COR-L47 (cell line): ENCODE results near the gene PMF1.

Experiments
- DNase-seq: peaks from one replicate; lab custom pipeline; 2025; lab: John Stamatoyannopoulos, UW

The PMF1 gene

DNA sequence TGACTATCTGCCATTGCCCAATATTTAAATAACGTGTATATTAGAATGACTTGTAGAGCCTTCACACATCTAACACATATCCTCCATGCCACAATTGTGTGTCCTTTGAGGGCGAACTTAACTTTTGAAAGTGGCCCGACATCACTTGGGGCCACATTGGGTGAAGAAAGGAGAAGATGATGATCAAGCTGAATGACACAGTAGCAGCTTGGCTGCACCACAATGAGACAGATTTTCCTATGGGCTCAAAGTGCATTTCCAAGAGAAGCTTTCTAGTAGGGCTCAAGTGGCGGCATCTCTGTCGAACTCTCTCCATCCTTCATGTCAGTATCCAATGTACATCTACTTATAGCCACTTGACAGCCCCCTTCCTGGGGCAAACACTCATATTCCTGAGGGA, 25.4 kb downstream of the PMF1 start:
- no peak for DNase-seq

DNA sequence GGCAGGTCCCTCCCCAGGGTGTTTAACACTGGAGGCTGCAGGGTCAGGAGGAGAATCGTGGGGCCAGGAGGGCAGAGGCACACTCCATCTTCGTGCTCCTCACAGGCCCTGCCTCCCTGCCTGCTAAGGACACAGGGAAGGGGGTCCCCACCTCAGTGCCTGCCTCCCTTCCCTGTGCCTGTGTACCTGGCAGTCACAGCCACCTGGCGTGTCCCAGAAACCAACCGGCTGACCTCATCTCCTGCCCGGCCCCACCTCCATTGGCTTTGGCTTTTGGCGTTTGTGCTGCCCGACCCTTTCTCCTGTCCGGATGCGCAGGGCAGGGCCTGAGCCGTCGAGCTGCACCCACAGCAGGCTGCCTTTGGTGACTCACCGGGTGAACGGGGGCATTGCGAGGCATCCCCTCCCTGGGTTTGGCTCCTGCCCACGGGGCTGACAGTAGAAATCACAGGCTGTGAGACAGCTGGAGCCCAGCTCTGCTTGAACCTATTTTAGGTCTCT, 28.6 kb downstream of the PMF1 start:
- DNase-seq = no peak

DNA sequence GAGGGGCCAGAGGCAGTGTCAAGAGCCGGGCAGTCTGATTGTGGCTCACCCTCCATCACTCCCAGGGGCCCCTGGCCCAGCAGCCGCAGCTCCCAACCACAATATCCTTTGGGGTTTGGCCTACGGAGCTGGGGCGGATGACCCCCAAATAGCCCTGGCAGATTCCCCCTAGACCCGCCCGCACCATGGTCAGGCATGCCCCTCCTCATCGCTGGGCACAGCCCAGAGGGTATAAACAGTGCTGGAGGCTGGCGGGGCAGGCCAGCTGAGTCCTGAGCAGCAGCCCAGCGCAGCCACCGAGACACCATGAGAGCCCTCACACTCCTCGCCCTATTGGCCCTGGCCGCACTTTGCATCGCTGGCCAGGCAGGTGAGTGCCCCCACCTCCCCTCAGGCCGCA, 29.1 kb downstream of the PMF1 start, which contains the start of gene BGLAP:
Gene BGLAP, plus strand, starts transcription at position 259 of the 400 bp plus-strand sequence. Its CDS starts 48 bp downstream, at position 307.
- DNase-seq = no peak

DNA sequence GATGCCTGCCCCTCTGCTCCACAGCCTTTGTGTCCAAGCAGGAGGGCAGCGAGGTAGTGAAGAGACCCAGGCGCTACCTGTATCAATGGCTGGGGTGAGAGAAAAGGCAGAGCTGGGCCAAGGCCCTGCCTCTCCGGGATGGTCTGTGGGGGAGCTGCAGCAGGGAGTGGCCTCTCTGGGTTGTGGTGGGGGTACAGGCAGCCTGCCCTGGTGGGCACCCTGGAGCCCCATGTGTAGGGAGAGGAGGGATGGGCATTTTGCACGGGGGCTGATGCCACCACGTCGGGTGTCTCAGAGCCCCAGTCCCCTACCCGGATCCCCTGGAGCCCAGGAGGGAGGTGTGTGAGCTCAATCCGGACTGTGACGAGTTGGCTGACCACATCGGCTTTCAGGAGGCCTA, 29.9 kb downstream of the PMF1 start:
- DNase-seq = no peak

DNA sequence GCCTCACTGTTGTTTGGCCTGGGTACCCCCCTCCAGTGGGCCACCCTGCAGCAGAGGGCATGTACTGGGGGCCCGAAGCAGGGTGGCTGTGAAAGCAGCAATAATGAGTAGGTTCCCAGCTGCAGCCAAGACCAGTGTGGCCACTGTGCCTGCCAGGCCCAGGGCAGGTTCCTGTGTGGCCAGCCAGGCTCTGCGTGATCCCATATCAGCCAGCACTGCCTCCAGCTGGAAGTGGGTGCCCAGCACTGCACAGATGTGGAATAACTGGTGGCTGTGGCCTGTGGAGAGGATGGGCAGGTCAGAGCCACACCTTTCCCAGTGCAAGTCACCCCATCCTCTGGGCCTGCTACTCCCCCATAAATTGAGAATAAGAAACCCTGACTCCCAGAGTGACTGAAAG, 31.3 kb downstream of the PMF1 start:
- no peak for DNase-seq

DNA sequence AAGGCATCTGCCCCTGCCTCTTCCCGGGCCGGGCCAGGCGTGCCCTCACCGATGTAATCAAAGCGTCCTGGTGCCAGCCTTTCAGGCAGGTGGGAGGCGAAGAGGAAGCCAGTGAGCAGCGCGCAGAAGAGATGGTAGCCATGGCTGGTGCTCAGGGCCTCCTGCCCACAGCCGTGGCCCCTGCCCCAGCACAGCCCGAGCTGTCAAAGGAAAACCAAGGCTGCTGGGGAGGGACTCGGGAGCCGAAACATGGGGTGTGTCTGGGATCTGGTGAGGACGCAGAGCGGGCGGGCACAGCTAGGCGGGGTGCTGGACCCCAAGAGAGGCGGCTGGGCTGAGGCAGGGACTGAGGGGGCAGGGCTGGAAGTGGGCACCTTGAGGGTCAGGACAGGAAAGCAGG, 31.9 kb downstream of the PMF1 start:
- DNase-seq = no peak

DNA sequence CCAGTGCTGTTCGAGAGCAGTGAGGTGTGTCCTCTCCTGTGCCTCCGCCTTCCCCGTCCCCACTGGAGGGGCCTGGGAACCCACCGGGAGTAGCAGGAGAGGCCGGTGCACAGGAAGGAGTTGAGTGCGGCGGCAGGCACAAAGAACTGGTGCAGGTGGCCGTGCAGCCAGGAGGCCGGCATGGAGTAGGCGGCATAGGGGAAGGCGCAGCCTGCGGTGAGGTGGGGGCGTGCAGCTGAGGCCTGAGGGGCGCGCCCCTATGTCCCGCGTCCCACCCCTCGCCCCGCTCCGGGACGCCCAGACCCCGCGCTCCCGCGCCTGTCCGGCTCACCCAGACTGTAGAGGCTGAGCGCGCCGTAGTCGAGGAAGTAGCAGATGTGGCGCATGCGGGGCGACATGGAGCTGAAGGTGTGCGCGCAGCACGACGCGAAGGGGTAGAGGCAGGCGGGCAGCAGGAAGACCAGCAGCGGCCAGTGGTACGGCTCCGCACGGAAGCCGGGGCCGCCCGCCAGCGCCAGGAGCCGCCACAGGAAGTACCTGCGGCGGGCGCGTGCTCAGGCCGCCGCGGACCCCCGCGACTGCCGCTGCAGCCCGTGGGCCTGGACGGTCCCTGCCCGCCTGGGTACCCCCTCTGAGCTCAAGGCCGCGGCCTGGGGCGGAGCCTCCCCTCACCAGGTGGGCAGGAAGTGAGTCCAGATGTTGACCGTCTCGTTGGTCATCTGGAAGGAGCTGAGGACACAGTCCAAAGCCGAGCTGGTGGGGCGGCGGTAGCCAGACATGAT, 32.8 kb downstream of the PMF1 start:
- DNase-seq = peak; percentile 40

DNA sequence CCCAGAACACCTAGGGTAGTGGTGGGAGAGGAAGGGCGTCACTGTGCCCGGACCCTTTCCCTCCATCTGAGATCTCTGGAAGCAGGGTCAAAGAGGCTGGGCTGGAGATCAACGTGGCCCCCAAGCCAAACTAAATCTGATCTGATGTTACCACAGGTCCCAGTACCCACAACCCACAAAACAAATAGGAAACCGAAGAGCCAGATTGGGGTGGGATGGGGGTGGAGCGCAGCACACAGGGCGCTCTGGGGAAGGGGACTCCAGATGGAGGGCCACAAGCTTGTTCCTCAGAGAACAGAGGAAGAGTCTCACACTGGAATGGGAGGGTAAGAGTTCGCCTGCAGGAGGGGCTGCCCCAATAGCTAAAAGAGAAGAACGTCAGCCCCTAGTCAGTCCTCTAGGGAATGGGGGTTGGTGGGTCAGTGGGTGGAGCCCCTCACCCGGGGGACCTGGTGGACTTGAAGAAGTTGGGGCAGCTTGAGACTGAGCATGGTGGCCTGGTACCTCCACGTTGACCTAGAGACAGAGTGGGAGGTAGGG, 33.5 kb downstream of the PMF1 start:
- DNase-seq = no peak

DNA sequence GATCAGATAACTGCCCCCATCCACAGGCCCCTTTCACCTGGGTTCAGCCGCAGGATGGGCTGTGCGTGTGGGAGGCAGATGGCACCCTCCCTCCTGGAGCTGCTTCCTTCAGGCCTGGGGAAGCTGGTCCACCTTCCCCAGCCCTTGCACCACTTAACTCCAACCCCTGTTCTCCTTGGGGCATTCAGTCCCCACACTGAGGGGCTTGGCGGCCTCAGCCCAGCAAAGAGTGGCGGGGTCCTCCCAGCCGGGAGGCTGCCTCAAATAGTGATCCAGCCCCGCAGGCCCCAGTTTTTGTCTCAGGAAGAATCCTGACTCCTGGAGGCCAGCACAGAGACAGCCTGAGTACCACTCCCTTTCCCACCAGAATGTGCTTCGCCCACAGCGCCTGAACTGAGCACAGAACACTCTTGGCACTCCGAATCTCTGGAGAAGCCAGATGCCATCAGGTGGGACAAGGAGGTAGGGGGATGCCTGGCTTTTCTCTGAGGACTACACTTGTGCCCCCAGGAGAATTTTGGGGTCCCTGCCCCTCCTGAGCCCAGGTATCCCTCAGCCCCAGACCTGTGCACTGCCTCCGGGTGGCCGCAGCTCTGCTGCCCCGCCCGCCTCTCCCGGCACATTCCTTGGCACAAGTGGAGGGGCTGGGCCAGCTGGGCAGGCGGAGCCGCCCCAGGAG, 34.1 kb downstream of the PMF1 start:
- DNase-seq = no peak

DNA sequence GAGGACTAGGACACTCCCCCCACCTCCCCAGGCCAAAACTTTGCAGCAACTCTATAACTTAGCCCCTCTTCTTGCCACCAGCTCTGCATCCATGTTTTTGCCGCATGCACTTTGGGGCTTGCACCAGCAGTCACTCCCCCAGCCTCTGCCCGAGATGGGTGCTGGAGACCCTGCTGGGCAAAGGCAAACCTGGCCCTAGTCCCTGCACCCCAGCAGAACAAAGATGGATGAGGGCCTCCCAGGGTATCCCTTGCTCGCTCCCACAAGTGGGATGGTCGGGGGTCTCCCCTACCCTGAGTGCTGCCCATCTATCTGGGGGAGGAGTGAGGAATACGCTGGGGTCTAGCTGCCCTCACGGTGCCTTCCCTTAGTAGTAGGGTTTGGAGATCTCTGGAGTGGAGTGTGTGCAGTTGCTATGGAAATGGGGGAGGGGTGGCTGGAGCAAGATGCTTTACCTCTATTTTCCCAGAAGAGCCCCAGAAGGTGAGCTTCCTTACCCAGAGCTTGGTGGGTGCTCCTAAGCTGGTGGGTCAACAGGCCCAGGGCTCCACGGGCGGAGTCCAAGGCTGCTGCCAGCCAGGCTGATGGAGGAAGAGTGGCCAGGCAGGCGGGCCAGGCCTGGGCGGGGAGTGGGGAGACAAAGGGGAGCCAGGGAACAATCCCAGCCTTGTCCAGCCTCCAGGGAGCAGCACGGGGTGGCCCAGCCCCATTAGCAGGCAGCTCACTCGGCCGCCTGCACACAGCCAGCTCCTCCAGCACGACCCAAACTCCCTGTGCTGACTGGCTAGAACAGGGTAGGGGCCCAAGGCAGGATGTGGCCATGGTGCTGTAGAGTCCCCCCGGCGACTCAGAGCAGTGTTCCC, 34.9 kb downstream of the PMF1 start, which contains the start of gene PAQR6:
Gene PAQR6, minus strand, starts transcription at position 597 of the 863 bp plus-strand sequence. CDS start 1,325 bp downstream, outside the sequence.
- no peak for DNase-seq

DNA sequence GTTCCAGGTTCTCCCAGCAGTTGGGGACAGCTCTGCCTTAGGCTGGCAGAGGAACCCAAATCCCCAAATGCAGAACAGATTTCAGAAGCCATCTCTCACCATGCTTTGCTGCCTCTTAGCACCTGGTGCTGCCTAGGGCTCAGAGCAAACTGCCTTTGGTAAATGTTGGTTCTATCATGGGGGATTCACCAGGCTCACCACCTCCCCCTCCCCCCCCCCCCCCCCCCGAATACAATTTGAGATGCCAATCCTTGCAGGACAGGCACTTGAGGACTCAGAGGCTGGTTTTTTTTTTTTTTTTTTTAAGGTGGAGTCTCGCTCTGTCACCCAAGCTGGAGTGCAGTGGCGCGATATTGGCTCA, 35.5 kb downstream of the PMF1 start:
- no peak for DNase-seq

DNA sequence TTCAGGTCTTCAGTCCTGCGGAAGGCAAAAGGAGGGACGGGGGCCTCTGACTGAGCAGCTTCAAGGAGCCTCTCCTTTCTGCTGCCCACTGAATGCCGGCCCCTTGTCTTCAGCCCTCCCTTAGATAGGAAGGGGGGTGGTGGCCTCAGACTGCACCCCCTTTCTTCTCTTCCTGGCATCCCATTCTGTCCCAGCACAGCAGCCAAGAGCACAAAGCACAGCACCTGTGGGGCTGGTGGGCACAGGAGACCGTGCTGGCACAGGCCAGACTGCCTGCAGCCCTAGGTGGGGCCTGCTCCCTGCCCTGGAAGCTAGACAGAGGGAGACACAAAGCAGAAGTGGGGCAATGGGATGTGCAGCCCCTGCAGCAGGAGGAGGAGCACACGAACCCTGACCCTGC, 36.8 kb downstream of the PMF1 start:
- no peak for DNase-seq

DNA sequence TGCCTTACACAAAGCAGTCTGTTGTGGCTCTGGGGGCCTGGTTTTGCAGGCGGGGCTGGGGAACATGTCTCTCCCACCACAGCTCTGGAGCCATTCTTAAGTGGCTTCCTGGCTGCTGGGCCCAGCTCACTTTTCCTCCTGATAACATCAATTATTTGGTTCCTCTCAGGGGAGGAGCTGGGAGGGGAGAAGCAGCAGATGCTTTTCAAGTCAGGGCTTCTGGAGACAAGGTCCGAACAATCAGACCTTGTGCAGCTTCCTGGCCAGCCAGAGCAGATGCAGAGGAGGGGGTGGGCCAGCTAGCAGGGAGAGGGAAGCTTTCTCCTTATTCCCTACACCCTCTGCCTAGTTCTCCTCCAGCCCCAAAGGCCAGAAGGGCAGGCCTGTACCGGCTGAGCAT, 38.7 kb downstream of the PMF1 start:
- no peak for DNase-seq

DNA sequence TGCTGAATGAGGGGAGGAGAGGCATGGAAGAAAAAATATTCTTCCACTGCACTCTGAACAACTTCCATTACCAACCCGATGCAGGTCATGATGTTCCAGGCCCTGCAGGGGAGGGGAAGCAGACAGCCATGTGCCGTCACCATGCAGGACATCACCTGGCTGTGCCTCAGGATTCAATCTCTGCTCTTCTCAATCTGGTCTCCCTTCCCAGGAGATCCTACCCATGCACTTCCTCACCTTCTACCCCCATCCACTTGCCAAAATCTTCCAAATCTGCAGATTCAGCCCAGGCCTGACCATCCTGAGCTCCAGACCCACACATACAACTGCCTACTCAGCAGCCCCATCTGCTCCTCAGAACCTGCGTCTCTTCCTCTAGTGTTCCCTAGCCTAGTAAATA, 40.8 kb downstream of the PMF1 start:
- DNase-seq = no peak

DNA sequence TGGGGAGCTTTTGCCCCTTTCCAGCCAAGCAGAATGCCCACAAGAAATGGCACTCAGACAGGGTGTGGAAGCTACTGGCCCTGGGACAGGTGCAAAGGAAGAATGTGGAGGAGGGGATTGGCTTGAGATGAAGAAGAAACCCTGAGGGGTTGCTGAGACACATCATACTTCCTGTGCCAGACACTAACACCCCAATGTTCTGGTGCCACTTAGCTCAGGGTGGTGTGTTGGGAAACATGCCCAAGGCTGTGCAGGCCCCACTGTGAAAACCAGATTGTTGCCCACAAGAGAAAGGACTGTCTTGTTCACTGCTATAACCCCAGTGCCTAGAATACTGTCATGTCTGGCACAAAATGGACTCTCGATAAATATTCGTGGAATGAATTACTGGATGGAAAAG, 44.9 kb downstream of the PMF1 start:
- no peak for DNase-seq

DNA sequence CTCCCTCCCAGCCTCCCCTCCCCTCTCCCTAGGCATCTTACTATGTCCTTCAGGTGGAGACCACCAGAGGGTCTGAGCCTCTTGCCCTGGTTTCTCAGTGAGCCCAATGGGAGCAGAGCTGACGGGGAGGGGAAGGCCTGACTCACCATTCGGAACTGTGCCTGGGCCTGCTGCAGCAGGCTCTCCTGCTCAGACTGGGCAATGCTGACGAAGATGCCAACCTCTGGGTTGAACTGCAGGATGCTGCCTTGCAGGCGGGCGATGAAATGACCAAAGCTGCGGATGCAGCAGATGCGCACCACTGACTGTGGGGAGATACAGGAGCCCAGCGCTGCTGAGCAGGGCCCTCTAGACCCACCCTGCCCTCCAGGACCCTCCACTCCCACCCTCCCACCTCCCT, 46.1 kb downstream of the PMF1 start:
- no peak for DNase-seq

DNA sequence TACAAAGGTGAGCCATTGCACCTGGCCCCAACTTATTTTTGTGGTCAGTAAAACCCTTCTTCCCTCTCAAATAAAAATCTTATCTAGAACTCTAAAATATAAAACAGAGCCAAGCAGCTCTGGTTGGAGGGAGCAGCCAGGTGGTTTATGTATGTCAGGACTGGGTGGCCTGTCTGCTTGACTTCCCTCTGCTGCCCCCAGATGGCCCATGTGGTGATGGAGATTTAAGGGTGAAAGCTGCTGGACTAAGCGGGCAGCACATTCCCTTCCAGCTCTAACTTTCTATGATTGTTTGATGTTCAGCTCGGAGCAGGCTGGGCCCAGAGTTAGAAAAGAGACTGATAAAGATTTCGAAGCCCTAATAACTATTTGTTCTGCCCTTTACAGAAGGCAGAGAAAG, 47.0 kb downstream of the PMF1 start:
- DNase-seq = no peak

DNA sequence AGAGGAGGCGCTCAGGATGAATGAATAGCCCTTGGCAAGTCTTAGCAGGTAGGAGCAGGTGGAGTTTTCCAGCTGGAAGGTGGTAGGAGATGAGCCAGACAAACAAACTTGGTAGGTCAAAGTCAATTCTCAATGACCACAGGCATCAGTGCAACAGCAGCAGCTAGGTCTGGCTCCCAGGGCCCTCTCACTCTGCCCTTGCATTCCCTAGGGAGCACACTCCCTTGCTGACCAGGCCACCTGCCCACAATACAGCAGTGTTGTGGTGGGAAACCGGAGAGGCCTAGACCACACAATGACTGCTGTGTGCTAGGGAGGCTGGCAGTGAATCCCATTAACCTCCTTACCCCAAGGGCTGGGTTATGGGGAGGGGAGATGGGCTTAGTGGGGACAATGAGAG, 48.1 kb downstream of the PMF1 start:
- no peak for DNase-seq

DNA sequence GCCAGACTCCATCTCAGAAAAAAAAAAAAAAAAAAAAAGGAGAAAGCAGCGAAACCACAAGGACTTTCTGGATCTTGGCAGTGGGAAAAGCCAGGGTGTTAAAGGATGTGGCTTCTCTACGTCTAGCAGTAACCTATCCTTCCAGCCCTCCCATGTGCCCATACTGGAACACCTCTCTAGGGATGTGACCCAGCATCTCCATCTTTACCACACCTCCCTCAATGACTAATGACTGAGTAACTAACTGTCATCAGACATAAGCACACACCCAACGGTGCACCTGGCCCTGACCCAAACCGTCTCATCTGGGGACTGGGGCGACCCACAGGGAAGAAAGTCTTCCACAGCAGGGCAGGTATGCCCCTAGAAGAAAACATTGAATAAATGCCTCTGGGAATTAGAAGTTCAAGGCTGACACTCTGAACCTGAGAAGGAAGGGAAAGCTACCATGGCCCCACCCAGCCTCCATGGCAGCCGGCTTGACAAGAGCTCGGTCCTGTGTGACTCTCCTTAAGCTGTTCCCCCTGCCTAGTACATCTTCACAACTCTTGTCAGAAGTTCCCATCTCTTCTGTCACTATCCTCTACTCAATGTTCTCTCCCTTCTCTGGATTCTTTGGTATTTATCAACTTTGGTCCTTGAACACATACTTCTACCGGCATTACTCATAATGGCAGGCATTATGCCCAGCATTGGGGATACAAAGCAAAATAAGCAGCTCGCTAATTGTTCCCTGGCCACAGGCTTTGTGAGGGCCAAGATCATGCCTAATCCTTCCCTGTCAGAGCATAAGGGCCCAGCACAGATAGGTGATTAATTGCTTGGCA, 49.9 kb downstream of the PMF1 start:
- no peak for DNase-seq

DNA sequence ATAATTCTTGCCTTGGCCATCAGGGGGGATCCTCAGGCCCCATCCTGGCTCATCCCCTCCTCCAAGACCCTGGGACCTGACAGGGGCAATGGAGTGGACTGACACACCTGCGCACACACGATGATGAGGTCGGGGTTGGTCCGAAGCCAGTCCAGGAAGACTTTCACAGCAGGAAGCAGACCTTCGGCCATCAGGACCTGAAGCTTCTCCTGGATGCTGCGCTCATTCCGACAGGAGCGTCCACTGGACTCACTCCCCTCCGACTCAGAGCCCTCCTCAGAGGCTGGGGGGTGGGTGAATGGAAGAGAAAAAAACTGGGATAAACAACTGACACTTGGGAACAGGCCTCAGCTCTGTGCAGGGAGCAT, 50.5 kb downstream of the PMF1 start:
- no peak for DNase-seq

DNA sequence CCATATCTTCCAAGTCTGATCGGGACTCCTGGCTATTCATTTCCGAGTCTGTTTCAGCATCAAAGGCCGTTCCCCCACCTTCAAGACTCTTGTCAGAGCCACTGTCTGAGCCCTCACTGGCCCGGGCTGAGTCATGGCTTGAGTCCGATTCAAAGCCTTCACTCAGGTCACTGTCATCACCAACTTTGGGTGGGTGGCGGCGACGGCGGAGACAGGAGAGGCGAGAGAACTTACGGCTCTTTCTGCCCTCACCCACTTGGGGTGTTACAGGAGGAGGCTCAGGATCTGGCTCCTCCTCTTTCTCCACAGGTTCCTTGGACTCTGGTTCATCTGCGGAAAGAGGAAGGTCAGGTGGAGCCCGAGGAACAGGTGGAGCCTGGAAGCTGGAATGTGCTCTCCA, 53.2 kb downstream of the PMF1 start:
- DNase-seq = no peak
